SIG-M5 treated with dmso at 0.1 percent for 504 hours (cell line): Measurements from ENCODE around the gene SMCP.

Experiments used
- DNase-seq: peaks from one replicate; lab custom pipeline; 2025; ENCODE audit not compliant: unreplicated experiment; lab: John Stamatoyannopoulos, UW

The SMCP gene

GRCh38 chr1:152878042-152878441 is at the start of gene SMCP:
Gene SMCP, plus strand, starts transcription at chr1:152878322. Its CDS starts 6,101 bp downstream, at chr1:152884423.
- no peak for DNase-seq

GRCh38 chr1:152836870-152837269 is 41.3 kb upstream of the SMCP start:
- DNase-seq, result no peak

GRCh38 chr1:152842556-152842955 is 35.6 kb upstream of the SMCP start, which contains the start of gene LCE6A:
Gene LCE6A, plus strand, starts transcription at chr1:152842856. Its CDS starts 665 bp downstream, at chr1:152843521.
- DNase-seq, result no peak

- DNase-seq, result no peak
Observed at GRCh38 chr1:152855661-152856060, 22.5 kb upstream of the SMCP start.

GRCh38 chr1:152858062-152858461 is 20.1 kb upstream of the SMCP start:
- DNase-seq, result no peak

GRCh38 chr1:152859696-152860095 is 18.4 kb upstream of the SMCP start, which contains the start of gene LCE7A:
Gene LCE7A, plus strand, starts transcription at chr1:152859996. Its CDS starts 702 bp downstream, at chr1:152860698.
- no peak for DNase-seq

- no peak for DNase-seq
Observed at GRCh38 chr1:152860129-152860528, 18.0 kb upstream of the SMCP start.

- DNase-seq, result no peak
Observed at GRCh38 chr1:152861374-152861773, 16.7 kb upstream of the SMCP start.

- DNase-seq, result no peak
Observed at GRCh38 chr1:152864443-152864842, 13.7 kb upstream of the SMCP start.

GRCh38 chr1:152866321-152866720 is 11.8 kb upstream of the SMCP start:
- DNase-seq, result no peak

- DNase-seq, result peak; percentile 70
Observed at GRCh38 chr1:152869808-152870419, 8.2 kb upstream of the SMCP start.

GRCh38 chr1:152870831-152871730 is 7.0 kb upstream of the SMCP start:
- peak; percentile 32 for DNase-seq

- DNase-seq, result no peak
Observed at GRCh38 chr1:152871731-152872126, 6.4 kb upstream of the SMCP start.

GRCh38 chr1:152873495-152873894 is 4.6 kb upstream of the SMCP start:
- DNase-seq, result no peak

GRCh38 chr1:152876827-152877226 is 1.3 kb upstream of the SMCP start:
- no peak for DNase-seq

- no peak for DNase-seq
Observed at GRCh38 chr1:152879559-152880198, 1.6 kb downstream of the SMCP start.

GRCh38 chr1:152880316-152880715 is 2.2 kb downstream of the SMCP start:
- no peak for DNase-seq

- DNase-seq, result no peak
Observed at GRCh38 chr1:152880907-152881306, 2.8 kb downstream of the SMCP start.

GRCh38 chr1:152884085-152884484 is 6.0 kb downstream of the SMCP start:
- DNase-seq, result no peak

GRCh38 chr1:152884506-152884905 is 6.4 kb downstream of the SMCP start:
- no peak for DNase-seq

GRCh38 chr1:152884966-152885624 is 7.0 kb downstream of the SMCP start:
- DNase-seq, result no peak
